GM18498 (cell line): ENCODE results near the gene EYS.
A peak's percentile ranks its signal among the peaks of the same experiment; 100 is the strongest.
"Not testable (repeated sequence)": the region's sequence is repeated elsewhere in the genome, so short reads cannot be mapped to it uniquely, and the experiment has no call there.

Experiments used
- ATAC-seq: cut with Tn5 transposase; IDR thresholded peaks from one replicate; pipeline ENCODE4 v1.9.1; 2021; ENCODE audit warnings: mild to moderate bottlenecking, moderate library complexity; ENCODE audit not compliant: unreplicated experiment

EYS gene

GRCh38 chr6:63941747-63942470 is 1765.1 kb downstream of the EYS start:
- no peak for ATAC-seq

DNA sequence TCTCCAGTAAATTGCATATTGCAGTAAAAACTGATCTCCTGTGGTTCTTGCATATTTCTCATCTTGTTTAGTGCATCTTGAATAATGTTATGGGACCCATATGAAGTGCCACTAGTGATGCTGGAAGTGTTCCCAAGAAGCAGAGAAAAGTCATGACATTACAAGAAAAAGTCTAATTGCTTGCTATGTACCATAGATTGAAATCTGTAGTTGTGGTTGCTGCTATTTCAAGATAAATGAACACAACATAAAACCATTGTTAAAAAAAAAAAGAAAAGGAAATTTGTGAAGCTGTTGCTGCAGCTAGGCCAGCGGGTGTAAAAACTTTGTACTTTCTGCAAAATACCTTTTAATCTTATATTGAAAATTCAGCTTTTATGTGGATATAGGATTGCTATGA is 1767.0 kb downstream of the EYS start:
- no peak for ATAC-seq

GRCh38 chr6:63936399-63936798 is 1770.6 kb downstream of the EYS start:
- ATAC-seq: no peak

DNA sequence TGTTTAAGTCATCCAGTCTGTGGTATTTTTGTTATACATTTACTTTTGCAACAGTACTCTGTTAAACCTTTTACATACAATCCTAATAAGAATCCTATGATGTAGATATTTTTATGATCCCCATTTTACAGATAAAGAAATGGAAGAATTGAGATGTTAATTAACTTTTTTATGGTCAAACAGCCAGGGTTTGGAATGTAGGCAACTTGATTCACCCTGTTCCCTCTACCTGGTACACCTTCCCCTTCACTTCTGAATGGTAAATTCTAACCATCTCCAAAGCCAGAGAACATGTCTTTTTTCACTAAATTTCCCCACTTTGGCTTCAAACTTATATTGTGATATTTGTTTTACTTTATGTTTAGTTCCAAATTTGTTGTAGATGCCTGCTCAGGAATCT is 1771.3 kb downstream of the EYS start:
- no peak for ATAC-seq

DNA sequence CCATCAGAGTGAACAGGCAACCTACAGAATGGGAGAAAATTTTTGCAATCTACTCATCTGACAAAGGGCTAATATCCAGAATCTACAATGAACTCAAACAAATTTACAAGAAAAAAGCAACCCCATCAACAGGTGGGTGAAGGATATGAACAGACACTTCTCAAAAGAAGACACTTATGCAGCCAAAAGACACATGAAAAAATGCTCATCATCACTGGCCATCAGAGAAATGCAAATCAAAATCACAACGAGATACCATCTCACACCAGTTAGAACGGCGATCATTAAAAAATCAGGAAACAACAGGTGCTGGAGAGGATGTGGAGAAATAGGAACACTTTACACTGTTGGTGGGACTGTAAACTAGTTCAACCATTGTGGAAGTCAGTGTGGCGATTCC is 1773.1 kb downstream of the EYS start:
- not testable (repeated sequence) for ATAC-seq

DNA sequence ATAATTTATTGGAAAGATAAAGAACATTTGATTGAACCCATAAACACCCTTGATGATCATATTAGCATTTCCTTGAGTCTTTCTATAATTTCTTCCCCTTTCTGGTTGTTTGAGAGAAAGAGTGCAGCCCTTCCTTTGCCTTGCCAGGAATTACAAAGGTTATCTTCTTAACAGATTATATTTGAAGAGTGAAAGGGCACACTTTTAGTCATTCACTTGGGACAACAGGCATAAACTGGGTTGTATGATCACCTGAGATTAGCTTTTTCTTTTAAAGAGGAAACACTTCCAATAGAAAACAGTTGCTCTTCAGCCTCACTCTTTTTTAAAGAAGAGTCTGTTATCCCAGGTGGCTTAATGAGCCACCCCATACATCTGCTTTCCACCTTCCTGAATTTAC is 1776.2 kb downstream of the EYS start:
- no peak for ATAC-seq

DNA sequence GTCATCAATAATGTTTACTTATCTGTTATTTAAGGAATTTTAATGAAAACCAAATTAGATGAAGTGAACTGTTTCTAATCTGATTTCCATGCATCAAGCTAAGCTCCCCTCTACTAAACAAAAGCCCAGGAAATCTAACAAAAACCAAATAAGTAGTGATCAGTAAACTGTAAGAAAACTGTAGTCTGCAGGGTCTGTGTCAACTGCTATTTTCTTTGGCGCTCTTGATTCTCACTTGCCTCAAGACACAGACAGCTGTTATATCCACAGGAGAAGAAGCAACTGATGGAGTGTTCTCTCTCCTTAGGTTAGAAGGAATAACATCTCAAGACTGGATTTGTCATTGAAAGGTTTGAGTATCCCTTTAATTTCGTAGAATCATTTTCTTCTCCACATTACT is 1777.9 kb downstream of the EYS start:
- no peak for ATAC-seq

- ATAC-seq: no peak
Observed at GRCh38 chr6:63928613-63929012, 1778.4 kb downstream of the EYS start.

DNA sequence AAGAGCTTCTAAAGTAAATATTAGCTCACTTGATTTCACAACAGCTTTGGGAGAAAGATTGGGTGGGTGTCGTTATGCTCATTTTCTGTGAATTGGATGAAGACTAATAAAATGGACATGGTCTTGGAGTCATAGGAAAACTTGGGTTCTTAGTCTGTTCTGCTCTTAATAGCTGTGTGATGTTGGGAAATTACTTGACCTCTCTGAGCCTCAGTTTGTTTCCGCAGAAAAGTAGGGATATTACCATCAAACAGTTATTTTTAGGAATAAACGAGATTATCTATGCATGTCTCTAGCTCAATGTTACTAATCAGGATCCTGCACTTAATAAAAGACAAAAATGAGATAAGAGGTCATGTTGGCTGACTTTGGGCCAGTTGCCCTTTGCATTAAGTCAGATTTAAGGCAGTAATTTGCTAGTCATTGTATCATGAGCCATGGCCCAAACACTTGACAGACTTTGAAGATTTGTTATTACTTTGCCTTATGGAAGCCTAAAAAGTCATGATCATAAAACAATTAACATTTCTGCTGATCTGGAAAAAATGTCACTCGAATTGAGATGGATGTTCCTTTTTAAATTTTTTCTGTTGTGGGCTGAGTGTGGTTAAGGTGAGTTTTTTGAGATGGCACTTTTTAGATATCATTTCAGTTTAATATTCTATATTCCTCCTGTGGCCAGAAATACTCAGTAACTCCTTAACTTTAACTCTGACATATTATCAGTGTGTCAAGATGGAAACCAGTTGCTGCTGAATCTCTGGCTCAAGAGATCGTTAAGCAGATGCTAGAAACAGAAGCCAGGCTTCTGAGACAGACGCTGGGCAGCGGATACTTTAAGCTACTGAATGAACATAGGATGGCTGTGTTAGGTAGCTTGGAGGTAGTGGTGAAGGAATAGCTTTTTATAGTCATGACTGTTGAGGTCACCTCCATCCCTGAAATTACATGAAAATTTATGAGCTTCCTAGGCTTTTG is 1779.8 kb downstream of the EYS start:
- ATAC-seq: no peak

- no peak for ATAC-seq
Observed at GRCh38 chr6:63926258-63926780, 1780.7 kb downstream of the EYS start.

GRCh38 chr6:63923139-63923739 is 1783.8 kb downstream of the EYS start:
- ATAC-seq: peak; percentile 83

GRCh38 chr6:63919556-63920110 is 1787.4 kb downstream of the EYS start:
- no peak for ATAC-seq

DNA sequence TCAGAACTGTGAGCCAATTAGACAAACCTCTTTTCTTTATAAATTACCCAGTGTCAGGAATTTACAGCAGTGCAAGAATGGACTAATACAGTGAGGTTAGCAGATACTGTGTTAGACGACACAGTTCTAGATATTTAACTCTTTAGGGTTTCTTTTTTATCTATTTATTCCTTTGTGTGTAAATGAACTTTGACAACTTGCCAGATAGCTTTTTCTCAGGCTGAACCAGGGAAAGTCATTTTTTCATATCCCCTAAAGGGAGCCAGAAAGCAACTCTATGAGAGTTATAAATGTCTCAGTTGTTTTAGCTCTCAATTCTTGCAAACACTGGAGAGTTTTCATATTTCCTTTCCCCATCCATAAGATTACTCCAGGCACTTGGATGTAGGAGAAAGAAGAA is 1794.1 kb downstream of the EYS start:
- no peak for ATAC-seq

- ATAC-seq: no peak
Observed at GRCh38 chr6:63910863-63911551, 1796.0 kb downstream of the EYS start.

- ATAC-seq: peak; percentile 68
Observed at GRCh38 chr6:63904650-63905248, 1802.3 kb downstream of the EYS start.

DNA sequence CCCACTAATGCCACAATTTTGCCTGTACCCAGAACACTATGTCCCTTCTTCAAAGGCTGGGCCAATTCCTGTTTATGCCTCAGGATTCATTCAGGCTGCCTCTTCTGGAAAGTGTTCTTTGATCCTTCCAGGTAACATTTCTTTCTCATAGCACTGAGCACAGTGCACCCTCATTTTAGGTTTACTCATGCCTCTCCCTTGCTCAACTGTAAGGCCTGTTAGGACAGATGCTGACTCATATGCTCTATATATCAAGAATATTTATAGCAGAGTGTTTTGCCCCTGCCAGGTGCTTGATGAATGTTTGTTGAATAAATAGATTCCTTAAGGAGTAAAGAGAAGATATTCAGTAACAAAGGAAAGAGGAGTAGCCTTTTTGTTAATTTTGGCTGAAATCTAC is 1807.5 kb downstream of the EYS start:
- ATAC-seq: no peak

DNA sequence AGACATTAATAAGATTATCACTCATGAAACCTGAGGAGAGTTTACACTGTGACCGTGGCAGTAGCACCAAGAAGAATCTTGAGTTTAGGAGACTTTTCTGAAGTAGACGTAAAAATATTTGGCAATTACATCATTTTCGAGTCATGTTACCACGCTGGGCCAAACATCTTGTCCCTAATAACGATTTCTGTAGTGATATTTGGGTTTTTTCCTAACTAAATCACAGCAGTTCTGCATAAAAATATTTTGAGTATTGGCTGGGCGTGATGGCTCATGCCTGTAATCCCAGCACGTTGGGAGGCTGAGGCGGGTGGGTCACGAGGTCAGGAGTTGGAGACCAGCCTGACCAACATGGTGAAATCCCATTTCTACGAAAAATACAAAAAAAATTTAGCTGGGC is 1809.1 kb downstream of the EYS start:
- no peak for ATAC-seq

GRCh38 chr6:63897459-63897858 is 1809.6 kb downstream of the EYS start:
- ATAC-seq: no peak

GRCh38 chr6:63888416-63888815 is 1818.6 kb downstream of the EYS start:
- ATAC-seq: no peak

- ATAC-seq: not testable (repeated sequence)
Observed at GRCh38 chr6:63887804-63888203, 1819.2 kb downstream of the EYS start.
